Muscle of leg (tissue), 11 donors: ENCODE results near the gene FCMR. TPM values are rescaled to one million over a fixed set of nuclear protein-coding genes. Genes with fewer than 3 reads are reported as not detected.

Source experiments
- DNase-seq: peaks from one replicate; pipeline ENCODE4 v3.0.0; 2013
- H3K27ac ChIP-seq: one replicate; pipeline ENCODE4 v1.5.1; 2013; ENCODE audit warnings: mild to moderate bottlenecking, low read length, control low read depth
- H3K27me3 ChIP-seq: one replicate; pipeline ENCODE4 v1.6.1; 2013; ENCODE audit warnings: low read length; ENCODE audit not compliant: control insufficient read depth, insufficient read depth
- H3K36me3 ChIP-seq: one replicate; pipeline ENCODE4 v1.6.1; 2013; ENCODE audit warnings: low read length; ENCODE audit not compliant: control insufficient read depth, insufficient read depth
- H3K4me1 ChIP-seq: one replicate; pipeline ENCODE4 v1.6.1; 2013; ENCODE audit warnings: low read length; ENCODE audit not compliant: control insufficient read depth, insufficient read depth
- H3K4me3 ChIP-seq: one replicate; pipeline ENCODE4 v1.5.1; 2013; ENCODE audit warnings: low read length, control low read depth
- H3K9me3 ChIP-seq: replicated peaks from 2 replicates; pipeline ENCODE4 v1.6.1; 2013; ENCODE audit warnings: low read depth, low read length; ENCODE audit not compliant: control insufficient read depth
- WGBS: methylation state at CpG from one replicate; pipeline ENCODE4 v1.1.5; 2013; ENCODE audit warnings: missing lambda C conversion rate; ENCODE audit not compliant: insufficient coverage; 5-methylcytosine and 5-hydroxymethylcytosine counted together
- polyA plus RNA-seq, 8 donors: library from polyadenylated mRNA; unstranded; fragments of 120-200 nt; gene quantifications; one replicate each; pipeline versions ENCODE4 v1.2.1 to v1.2.3, GENCODE V29; 2013; ENCODE audit warnings: inconsistent platforms in 1 of 8, low replicate concordance in 1 of 8; ENCODE audit not compliant: insufficient read length in 8 of 8, insufficient read depth in 1 of 8
- total RNA-seq: library from RNA; stranded (reverse); fragments of 120-200 nt; gene quantifications from one replicate; pipeline ENCODE4 v1.2.4, GENCODE V29; 2013

The FCMR gene
- total and polyA plus RNA-seq, 9 donors = 0.58 to 2.2 (median 1.4) TPM

DNA sequence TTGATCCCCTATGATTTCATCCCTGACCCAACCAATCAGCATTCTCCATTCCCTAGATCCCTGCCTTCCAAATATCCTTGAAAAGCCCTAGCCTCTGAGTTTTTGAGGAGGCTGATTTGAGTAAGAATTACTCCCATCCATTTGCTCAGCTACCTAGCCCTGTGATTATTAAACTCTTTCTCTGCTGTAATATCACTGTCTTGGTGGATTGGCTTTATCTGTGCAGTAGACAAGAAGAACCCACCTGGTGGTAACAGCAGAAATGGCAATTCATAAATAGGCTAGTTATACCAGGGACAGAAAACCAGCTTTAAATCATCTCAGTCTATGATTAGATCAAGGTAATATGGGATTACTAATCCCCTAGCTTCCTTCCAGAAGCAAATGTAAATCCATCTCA lies 43.3 kb downstream of the FCMR start:
- Histone ChIP-seq H3K9me3 (peaks cover 6% of the 10 kb centered on the region), H3K4me1 (no peaks in the 10 kb centered on the region), H3K36me3 (no peaks in the 10 kb centered on the region), H3K27me3 (no peaks in the 10 kb centered on the region), H3K4me3 (no peak overlapping the region), H3K27ac (no peak overlapping the region)
- DNase-seq = no peak

DNA sequence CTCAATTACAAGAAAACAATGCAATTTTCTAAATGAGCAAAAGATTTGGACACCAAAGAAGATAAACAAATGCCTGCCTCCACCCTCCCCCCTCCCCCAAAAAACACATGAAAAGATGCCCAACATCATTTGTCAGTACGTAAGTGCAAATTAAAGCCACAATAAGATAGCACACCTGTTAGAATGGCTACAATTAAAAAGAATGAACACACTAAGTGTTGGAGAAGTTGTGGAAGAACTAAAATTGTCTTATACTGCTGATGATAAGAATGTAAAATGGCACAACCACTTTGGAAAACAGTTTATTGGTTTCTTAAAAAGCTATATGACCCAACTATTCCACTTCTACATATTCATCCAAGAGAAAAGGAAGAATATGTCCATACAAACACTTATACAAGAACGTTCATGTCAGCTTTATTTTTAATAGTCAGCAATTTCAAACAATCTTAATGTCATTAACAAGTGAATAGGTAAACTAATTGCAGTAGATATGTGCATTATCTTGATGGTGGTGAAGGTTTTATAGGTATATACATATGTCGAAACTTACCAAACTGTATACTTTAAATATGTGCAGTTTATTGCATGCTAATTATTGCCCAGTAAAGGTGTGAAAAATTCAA lies 45.9 kb downstream of the FCMR start:
- no CpG with 5 or more reads among the region's 3 CpGs for WGBS
- Histone ChIP-seq H3K9me3 (peaks cover 6% of the 10 kb centered on the region), H3K4me1 (no peaks in the 10 kb centered on the region), H3K27ac (no peak overlapping the region), H3K36me3 (no peaks in the 10 kb centered on the region), H3K4me3 (no peak overlapping the region), H3K27me3 (no peaks in the 10 kb centered on the region)
- no peak for DNase-seq

- no peaks in the 10 kb centered on the region for H3K36me3 ChIP-seq
- H3K27me3 ChIP-seq = no peaks in the 10 kb centered on the region
- no peaks in the 10 kb centered on the region for H3K4me1 ChIP-seq
- H3K4me3 ChIP-seq = no peak overlapping the region
- 79% methylated on average over 3 of the region's 3 CpGs for WGBS
- no peak overlapping the region for H3K27ac ChIP-seq
- H3K9me3 ChIP-seq = peaks cover 6% of the 10 kb centered on the region
- DNase-seq = no peak
These were observed 48.0 kb downstream of the FCMR start for GRCh38 chr1:206873603-206874188.

DNA sequence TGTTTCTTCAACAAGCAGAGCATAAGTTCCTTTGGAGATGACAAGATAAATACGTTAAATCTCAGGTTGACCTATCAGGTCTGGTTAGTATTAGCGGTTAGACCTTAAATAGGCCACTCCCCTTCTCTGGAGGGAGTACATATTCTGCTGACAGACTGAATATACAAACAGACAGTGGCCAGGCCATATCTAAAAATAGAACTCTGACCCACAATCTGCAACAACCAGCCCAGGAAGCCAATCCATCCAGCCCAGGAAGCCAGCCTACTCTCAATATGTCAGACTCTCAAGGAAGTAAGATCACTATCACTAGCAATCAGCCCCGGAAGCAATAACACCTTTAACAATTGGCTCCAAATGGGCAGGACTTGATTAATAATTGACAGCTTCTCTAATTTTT lies 49.6 kb downstream of the FCMR start:
- H3K27ac ChIP-seq = no peak overlapping the region
- H3K4me3 ChIP-seq = no peak overlapping the region
- no peaks in the 10 kb centered on the region for H3K9me3 ChIP-seq
- 100% methylated on average over 1 of the region's 3 CpGs for WGBS
- no peaks in the 10 kb centered on the region for H3K36me3 ChIP-seq
- peaks cover 4% of the 10 kb centered on the region for H3K27me3 ChIP-seq
- DNase-seq = no peak
- H3K4me1 ChIP-seq = no peaks in the 10 kb centered on the region

- Histone ChIP-seq H3K9me3 (no peaks in the 10 kb centered on the region), H3K4me3 (no peak overlapping the region), H3K27me3 (peaks cover 10% of the 10 kb centered on the region), H3K4me1 (no peaks in the 10 kb centered on the region), H3K27ac (no peak overlapping the region), H3K36me3 (no peaks in the 10 kb centered on the region)
- no CpG with 5 or more reads among the region's 1 CpG for WGBS
- no peak for DNase-seq
These were observed 53.5 kb downstream of the FCMR start for GRCh38 chr1:206868264-206868663.

GRCh38 chr1:206867716-206868115 lies 54.0 kb downstream of the FCMR start:
- Histone ChIP-seq H3K27me3 (peaks cover 10% of the 10 kb centered on the region), H3K9me3 (no peaks in the 10 kb centered on the region), H3K27ac (no peak overlapping the region), H3K36me3 (no peaks in the 10 kb centered on the region), H3K4me1 (no peaks in the 10 kb centered on the region), H3K4me3 (no peak overlapping the region)
- no peak for DNase-seq

GRCh38 chr1:206867239-206867638 lies 54.5 kb downstream of the FCMR start:
- DNase-seq = no peak
- H3K4me3 ChIP-seq = no peak overlapping the region
- no peak overlapping the region for H3K27ac ChIP-seq
- peaks cover 10% of the 10 kb centered on the region for H3K27me3 ChIP-seq
- no peaks in the 10 kb centered on the region for H3K36me3 ChIP-seq
- 80% methylated on average over 1 of the region's 1 CpG for WGBS
- H3K4me1 ChIP-seq = no peaks in the 10 kb centered on the region
- H3K9me3 ChIP-seq = no peaks in the 10 kb centered on the region

GRCh38 chr1:206866062-206866461 lies 55.7 kb downstream of the FCMR start:
- no peak for DNase-seq
- H3K36me3 ChIP-seq = no peaks in the 10 kb centered on the region

DNA sequence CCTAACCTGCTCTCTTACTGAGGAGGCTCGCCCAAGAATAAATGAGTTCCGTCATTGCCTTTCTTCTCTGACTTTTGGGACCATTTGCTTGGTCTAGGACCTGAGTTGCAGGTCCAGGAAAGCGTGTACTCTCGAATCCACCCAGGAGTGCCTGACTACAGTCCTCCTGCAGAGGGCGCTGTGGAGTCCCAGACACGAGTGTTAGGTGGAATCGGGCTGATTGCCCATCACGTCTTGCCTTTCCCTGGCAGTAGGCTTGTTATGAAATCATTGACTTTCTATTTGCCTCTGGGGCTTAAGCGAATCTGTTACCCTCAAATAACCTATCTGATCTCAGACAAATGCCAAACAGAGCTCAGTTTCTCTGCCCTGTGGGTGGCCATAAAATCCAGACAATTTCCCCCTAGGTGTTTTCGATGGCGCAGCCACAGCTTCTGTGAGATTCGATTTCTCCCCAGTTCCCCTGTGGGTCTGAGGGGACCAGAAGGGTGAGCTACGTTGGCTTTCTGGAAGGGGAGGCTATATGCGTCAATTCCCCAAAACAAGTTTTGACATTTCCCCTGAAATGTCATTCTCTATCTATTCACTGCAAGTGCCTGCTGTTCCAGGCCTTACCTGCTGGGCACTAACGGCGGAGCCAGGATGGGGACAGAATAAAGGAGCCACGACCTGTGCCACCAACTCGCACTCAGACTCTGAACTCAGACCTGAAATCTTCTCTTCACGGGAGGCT lies 56.6 kb downstream of the FCMR start, which contains the start of gene IL20:
Gene IL20, plus strand, starts transcription at position 685 of the 733 bp plus-strand sequence. CDS start 230 bp downstream, outside the sequence.
- no peak within 1 kb of the TSS for H3K27ac ChIP-seq
- 40% methylated on average over 13 of the region's 19 CpGs for WGBS
- peak; percentile 44 for DNase-seq
- H3K9me3 ChIP-seq = no peaks in the 10 kb centered on the region
- H3K36me3 ChIP-seq = no peaks in the 10 kb centered on the region
- H3K4me3 ChIP-seq = no peak within 1 kb of the TSS
- peaks cover 16% of the 10 kb centered on the region for H3K27me3 ChIP-seq
- H3K4me1 ChIP-seq = no peaks in the 10 kb centered on the region

More at GRCh38 chr1:206866062-206866461, 55.7 kb downstream of the FCMR start:
- WGBS = no CpG with 5 or more reads among the region's 2 CpGs
- peaks cover 14% of the 10 kb centered on the region for H3K27me3 ChIP-seq
- no peaks in the 10 kb centered on the region for H3K4me1 ChIP-seq
- no peak overlapping the region for H3K4me3 ChIP-seq
- no peaks in the 10 kb centered on the region for H3K9me3 ChIP-seq
- no peak overlapping the region for H3K27ac ChIP-seq

- Histone ChIP-seq H3K9me3 (no peaks in the 10 kb centered on the region), H3K4me1 (no peaks in the 10 kb centered on the region), H3K27me3 (peaks cover 20% of the 10 kb centered on the region), H3K36me3 (no peaks in the 10 kb centered on the region), H3K4me3 (no peak overlapping the region), H3K27ac (no peak overlapping the region)
- WGBS = 64% methylated on average over 1 of the region's 1 CpG
- DNase-seq = no peak
These were observed 58.5 kb downstream of the FCMR start for GRCh38 chr1:206863266-206863665.
